ENCODE results near the gene IKBIP.

DNA sequence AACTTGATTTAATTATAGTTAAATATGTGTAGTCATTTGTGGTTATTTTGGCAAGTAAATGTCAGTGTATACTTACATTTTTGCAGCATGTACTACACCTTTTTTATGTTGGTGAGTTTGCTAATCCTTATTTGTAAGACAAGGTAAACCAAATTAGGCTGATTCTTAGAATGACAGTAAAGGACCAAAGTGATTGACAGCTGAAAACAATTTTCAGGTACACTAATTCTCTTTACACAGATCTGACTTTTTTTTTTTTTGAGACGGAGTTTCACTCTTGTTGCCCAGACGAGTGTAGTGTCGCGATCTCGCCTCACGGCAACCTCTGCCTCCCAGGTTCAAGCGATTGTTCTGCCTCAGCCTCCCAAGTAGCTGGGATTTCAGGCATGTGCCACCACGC, 42.7 kb downstream of the IKBIP start:
- TF ChIP-seq RAD21 (conservative IDR thresholded peaks at IDR 0.05) (no peak), EZH2 (IDR thresholded peaks at IDR 0.05; ENCODE audit: borderline replicate concordance, insufficient read depth, low read length, poor library complexity, severe bottlenecking) (no peak), POLR2AphosphoS5 (IDR thresholded peaks at IDR 0.05) (no peak), TAF1 (IDR thresholded peaks at IDR 0.05; ENCODE audit: low read depth) (no peak), MXI1 (conservative IDR thresholded peaks at IDR 0.05; ENCODE audit: poor library complexity, severe bottlenecking) (no peak), EP300 (conservative IDR thresholded peaks at IDR 0.05; ENCODE audit: poor library complexity, severe bottlenecking) (no peak), SMC3 (conservative IDR thresholded peaks at IDR 0.05; ENCODE audit: poor library complexity) (no peak)
- TF ChIP-seq, protein P1, sequence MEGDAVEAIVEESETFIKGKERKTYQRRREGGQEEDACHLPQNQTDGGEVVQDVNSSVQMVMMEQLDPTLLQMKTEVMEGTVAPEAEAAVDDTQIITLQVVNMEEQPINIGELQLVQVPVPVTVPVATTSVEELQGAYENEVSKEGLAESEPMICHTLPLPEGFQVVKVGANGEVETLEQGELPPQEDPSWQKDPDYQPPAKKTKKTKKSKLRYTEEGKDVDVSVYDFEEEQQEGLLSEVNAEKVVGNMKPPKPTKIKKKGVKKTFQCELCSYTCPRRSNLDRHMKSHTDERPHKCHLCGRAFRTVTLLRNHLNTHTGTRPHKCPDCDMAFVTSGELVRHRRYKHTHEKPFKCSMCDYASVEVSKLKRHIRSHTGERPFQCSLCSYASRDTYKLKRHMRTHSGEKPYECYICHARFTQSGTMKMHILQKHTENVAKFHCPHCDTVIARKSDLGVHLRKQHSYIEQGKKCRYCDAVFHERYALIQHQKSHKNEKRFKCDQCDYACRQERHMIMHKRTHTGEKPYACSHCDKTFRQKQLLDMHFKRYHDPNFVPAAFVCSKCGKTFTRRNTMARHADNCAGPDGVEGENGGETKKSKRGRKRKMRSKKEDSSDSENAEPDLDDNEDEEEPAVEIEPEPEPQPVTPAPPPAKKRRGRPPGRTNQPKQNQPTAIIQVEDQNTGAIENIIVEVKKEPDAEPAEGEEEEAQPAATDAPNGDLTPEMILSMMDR (IDR thresholded peaks at IDR 0.05; ENCODE audit: poor library complexity, severe bottlenecking) = no peak
- TF ChIP-seq, protein P2, sequence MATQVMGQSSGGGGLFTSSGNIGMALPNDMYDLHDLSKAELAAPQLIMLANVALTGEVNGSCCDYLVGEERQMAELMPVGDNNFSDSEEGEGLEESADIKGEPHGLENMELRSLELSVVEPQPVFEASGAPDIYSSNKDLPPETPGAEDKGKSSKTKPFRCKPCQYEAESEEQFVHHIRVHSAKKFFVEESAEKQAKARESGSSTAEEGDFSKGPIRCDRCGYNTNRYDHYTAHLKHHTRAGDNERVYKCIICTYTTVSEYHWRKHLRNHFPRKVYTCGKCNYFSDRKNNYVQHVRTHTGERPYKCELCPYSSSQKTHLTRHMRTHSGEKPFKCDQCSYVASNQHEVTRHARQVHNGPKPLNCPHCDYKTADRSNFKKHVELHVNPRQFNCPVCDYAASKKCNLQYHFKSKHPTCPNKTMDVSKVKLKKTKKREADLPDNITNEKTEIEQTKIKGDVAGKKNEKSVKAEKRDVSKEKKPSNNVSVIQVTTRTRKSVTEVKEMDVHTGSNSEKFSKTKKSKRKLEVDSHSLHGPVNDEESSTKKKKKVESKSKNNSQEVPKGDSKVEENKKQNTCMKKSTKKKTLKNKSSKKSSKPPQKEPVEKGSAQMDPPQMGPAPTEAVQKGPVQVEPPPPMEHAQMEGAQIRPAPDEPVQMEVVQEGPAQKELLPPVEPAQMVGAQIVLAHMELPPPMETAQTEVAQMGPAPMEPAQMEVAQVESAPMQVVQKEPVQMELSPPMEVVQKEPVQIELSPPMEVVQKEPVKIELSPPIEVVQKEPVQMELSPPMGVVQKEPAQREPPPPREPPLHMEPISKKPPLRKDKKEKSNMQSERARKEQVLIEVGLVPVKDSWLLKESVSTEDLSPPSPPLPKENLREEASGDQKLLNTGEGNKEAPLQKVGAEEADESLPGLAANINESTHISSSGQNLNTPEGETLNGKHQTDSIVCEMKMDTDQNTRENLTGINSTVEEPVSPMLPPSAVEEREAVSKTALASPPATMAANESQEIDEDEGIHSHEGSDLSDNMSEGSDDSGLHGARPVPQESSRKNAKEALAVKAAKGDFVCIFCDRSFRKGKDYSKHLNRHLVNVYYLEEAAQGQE (IDR thresholded peaks at IDR 0.05; ENCODE audit: borderline replicate concordance) = no peak
